GM19351 (cell line): Measurements from ENCODE around the gene JHY.

ENCODE experiments used
- ATAC-seq: cut with Tn5 transposase; IDR thresholded peaks from one replicate; pipeline ENCODE4 v1.9.1; 2021; ENCODE audit warnings: mild to moderate bottlenecking, moderate library complexity; ENCODE audit not compliant: unreplicated experiment

Gene JHY

DNA sequence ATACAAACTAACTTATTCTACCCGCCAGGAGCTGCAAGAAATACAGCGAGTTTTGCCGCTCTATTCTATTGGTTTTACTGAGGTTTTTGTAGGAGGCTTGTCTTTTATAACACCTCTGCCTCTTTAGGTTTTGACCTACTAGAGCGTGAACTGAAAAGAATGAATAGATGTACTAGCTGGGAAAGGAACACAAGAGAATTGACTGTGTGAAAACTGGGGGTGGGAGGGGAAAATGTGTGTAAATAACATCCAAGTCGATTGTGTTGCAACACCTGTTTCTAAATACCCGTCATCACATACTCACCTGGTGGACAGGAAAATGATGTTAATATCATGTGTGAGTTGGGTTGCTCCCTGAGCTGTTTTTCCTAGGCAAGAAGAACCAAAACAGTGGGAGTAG lies 12.9 kb upstream of the JHY start:
- no peak for ATAC-seq

DNA sequence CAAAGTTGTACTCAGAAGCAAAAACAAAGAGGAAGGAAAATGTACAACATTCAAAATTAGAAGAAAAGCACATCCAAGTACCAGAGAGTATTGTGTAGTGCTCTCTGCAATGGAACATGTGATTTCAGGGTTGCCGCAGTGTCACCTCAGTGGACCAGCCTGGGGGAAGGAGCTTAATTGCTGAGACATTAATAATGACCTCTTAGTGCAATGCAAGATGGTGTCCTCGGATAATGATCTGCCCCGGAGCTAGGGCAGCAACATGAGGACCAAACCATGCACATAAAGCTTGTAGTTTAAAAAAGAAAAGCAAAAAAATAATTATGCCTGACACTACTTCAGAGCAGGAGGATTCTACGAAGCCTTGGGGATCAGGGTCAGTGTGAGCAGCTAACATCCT lies 11.3 kb upstream of the JHY start:
- ATAC-seq, result no peak

DNA sequence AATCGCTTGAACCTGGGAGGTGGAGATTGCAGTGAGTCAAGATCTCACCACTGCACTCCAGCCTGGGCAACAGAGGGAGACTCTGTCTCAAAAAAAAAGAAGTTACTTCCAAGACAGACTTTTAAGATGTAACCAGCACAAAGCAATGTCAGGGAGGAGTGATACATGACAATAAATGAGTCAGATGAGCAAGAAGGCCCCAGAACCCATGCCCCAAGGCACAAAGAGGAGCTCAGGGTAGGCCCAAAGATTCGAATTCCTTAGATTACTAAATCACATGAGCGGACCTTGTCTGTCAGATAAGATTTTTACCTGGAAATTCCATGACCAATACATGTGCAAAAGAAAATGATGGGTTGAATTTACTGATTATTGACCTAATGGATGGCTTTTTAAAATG lies 10.5 kb upstream of the JHY start:
- ATAC-seq, result no peak

DNA sequence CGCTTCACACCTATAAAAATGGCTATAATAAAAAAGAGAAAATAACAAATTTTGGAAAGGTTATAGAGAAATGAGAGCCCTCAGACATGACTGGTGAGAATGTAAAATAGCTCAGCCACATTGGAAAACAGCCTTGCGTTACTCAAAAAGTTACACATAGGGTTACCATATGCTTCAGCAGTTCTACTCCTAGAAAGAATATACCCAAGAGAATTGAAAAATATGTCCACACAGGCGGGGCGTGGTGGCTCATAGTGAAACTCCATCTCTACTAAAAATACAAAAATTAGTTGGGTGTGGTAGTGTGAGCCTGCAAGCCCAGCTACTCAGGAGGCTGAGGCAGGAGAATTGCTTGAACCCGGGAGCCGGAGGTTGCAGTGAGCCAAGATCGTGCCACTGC lies 7.6 kb upstream of the JHY start:
- peak; percentile 86 for ATAC-seq

DNA sequence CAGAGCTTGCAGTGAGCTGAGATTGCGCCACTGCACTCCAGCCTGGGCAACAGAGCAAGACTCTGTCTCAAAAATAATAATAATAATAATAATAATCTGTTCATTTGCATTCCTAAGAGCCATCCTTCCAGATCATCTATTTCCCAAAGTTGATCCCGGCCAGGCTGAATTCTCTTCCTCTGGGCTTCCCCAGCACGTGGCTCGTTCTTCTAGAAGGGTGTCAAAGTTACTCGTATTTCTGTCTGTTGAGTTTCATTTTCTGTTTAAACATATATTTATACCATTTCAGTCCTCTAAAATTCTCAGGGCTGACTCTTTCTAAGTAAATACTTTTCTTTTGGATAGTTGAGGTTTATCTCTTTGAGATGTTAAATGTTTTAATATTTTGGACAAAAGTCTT lies 4.8 kb upstream of the JHY start:
- no peak for ATAC-seq

DNA sequence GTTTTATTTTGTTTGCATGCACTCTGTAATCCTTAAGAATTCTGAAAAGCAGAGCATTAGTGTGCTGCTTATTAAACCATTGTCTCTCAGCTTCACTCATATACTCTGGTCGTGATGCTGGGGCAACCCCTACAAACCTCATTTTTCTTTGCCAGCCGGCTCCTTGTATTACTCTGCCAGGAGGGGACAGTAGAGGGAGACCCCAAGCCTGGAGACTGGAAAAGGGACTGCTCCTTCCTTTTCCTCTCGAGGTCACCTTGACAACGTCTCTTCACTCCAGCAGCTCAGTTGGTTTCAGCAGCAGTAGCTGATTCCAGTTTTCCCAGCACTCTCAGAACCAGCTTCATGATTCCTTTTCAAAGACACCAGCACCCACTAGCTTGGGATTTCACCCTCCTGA lies 2.8 kb upstream of the JHY start:
- no peak for ATAC-seq

- peak; percentile 65 for ATAC-seq
Observed at GRCh38 chr11:122882857-122883645, 492 bp downstream of the JHY start.

DNA sequence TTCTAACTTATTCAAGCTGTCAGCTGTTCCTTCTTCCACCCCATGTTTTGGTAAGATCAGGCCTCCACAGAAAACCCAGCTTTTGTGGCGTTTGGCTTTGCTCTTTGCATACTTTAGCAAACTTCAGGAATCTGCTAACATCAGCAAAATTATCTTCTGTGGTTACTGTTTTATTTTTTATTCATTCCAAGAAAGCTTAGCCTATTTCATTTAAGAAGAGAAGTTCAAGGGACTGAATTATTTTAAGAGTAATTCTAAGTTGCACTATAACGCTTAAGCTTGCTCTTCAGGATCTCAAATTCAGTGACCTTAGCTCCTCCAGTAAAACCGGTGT lies 1.1 kb downstream of the JHY start:
- ATAC-seq, result no peak

DNA sequence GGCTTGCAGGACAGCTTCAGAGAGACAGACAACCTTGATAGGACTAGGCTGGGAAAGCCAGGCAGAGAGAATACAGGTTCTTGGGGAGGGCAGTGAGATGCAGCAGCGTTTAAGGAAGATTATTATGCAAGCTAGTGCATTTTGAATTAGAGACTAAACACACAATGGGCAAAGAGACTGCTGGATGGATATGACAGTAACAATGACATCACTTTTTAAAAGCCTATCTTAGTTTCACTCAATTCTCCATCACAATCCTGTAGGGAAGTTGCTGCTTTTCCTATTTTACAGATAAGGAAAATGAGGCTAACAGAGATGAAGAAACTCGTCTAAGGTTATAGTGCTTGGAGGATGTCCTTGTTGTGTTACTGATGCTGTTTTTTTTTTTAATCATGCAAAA lies 5.6 kb downstream of the JHY start:
- ATAC-seq, result no peak

DNA sequence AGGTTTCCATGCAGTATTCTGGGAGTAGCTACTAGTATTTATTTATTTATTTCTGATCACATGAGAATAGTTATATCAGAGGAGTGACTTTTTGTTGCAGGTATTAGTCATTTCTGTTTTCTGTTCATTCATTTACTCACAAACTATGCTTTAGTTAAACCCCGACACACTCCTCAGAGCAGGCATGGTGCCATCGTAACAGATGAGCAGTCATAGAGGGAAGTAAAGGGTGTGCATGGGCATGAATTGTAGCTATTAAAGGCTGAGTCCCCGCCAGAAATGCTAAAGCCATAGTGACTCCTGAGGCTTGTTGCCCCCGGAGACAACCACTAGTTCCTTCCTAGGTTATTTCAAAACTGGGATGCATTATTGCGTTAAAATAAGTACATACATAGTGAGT lies 10.6 kb downstream of the JHY start:
- ATAC-seq, result no peak

GRCh38 chr11:122895563-122895962 lies 13.0 kb downstream of the JHY start:
- no peak for ATAC-seq

DNA sequence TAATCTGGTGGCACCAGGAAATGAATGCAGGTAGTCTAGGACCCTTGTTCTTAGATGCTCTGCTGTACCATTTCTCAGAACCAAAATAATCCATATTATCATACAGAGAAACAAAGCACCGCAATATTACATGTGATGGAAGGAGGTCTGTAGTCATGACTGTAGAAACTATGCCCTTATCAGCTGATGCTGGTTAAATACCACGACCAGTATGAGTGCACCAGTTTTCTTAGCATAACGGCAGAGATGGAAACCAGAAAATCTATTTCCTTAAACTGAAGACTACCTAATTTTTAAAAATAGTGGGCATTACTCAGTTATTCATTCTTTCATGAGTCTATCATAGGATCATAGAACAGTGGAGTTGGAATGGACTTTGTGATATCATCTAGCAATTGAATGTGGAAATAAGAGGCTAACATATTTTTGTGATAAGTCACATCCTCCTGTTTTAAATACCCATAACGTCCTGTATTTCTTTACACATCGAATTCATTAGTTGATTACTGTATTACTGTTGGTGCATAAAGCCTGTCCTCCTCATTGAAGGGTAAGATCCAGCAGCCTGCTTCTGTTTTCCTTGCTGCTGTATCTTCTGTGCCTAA lies 15.1 kb downstream of the JHY start:
- no peak for ATAC-seq

DNA sequence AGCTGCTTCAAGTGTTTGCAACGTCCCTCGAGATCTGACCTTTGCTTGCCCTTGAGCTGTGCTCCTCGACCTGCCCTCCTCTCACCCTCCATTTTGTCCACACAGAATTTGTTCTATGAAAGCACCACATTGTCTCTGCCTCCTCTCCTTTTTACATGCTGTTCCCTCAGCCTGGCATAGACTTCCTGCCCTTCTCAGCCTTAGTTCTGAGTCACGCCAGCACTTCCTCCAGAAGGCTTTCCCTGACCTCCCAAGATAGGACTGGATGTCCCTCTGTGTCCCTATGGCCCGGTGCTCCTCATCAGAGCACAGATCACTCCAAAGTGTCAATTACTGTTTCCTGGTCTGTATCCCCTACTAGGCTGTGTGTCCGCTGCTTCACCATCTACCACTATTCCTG lies 16.2 kb downstream of the JHY start:
- ATAC-seq, result no peak

GRCh38 chr11:122900587-122901202 lies 18.1 kb downstream of the JHY start:
- no peak for ATAC-seq

DNA sequence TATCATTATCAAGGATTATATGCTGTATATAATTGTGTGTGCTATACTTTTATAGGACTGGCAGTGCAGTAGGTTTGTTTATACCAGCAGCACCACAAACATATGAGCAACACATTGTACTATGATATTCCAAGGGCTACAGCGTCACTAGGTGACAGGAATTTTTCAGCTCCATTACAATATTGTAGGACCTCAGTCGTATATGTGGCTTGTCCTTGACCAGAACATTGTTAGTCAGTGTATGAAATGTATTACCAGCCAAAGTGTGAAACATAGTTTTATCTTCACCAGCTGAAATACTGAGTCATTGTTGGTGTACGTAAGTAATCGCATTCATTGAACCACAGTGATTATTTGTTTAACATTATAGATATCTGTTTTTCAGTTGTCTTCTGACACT lies 20.4 kb downstream of the JHY start:
- ATAC-seq, result no peak

DNA sequence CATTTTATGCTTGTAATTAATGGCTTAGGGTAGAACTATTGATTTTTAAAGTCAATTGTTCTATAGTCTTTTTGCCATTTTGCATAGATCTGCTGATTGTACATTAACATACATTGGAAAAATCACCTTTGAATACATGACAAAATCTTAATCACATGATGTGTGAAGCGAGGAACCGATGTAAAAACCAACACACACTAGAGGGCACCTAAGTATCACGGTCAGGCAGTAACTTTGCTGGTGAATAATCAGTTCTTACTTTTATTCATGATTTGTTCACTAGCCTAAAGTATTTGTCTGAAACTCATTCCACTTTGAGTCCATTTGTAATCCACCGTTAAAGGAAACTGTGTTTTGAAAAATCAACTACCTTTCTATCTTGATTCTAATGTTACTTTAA lies 28.2 kb downstream of the JHY start:
- no peak for ATAC-seq

- ATAC-seq, result no peak
Observed at GRCh38 chr11:122917311-122917710, 34.8 kb downstream of the JHY start.

DNA sequence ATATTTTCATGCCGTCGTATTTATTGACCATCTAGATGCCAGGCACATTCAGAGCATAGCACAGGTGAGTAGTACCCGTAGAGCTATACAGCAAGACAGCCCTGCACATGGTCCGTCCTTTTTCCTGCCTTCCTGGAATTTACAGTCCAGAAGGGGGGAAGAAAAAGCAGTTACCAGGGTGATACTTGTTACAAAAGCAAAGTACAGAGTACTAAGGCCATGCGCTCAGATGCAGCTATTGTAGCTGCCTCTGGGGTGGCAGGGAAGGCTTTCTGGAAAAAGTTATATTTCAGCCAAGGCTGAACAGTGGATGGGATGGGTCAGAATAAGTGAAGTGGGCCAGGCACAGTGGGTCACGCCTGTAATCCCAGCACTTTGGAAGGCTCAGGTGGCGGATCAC lies 36.2 kb downstream of the JHY start:
- no peak for ATAC-seq

DNA sequence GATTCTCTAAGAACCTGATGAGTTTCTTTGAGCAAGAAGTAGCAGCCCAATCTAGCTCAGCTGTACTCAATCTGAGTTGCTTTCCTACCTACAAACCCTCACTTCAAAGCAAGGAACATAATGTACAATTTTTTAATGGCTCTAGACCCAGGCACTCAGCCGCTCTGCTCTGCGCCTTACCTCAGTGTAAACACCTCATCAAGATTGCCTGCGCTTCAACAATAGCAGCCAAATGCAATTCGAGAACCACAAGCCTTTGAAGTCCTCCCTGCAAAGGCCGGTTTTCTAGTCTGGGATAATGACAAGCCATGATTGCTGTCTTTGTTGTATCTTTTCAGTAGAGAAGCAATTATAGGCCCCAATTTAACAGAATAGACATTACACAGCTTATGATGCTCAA lies 38.0 kb downstream of the JHY start:
- no peak for ATAC-seq

GRCh38 chr11:122922893-122923292 lies 40.3 kb downstream of the JHY start:
- ATAC-seq, result no peak

GRCh38 chr11:122923302-122923701 lies 40.7 kb downstream of the JHY start:
- ATAC-seq, result no peak

GRCh38 chr11:122931510-122931909 lies 49.0 kb downstream of the JHY start:
- no peak for ATAC-seq

DNA sequence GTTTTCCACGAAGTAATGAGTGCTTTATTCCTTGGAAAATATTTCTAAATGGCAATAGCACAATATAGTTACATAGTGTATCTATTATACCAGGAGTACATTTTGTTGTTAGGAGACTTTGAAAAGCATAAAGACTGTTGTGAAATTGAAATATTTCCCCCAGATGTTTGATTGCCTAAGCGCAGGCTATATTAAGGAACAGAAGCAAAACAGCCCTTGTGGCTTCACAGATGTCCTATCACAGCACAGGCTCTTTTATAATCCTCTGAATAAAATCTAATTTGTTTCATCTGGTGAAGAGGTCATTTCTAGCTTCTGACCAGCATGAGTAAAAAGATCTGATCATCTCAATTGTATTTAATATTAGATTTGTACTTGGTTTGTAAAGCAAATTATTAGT lies 50.9 kb downstream of the JHY start:
- no peak for ATAC-seq
